Head of caudate nucleus (tissue), 42 donors: ENCODE results near the gene FGF1.

ENCODE experiments used
- DNase-seq, 42 donors: peaks; one replicate each; pipeline versions ENCODE4 v3.0.0 to v3.0.0-alpha.2; 2020 to 2021; ENCODE audit warnings: mixed read lengths in 7 of 42
- intact Hi-C: fragments of 100-400 bp; cut with DNase I; formaldehyde crosslinking; loops from one replicate; pipeline ENCODE4 v1.15.0; 2022

Gene FGF1

GRCh38 chr5:142568283-142568995 is 117.5 kb downstream of the FGF1 start:
- intact Hi-C loops: no loop called here
- DNase-seq: no peak

- intact Hi-C loops: no loop called here
- no peak for DNase-seq
Observed at GRCh38 chr5:142561486-142562097, 124.3 kb downstream of the FGF1 start.

DNA sequence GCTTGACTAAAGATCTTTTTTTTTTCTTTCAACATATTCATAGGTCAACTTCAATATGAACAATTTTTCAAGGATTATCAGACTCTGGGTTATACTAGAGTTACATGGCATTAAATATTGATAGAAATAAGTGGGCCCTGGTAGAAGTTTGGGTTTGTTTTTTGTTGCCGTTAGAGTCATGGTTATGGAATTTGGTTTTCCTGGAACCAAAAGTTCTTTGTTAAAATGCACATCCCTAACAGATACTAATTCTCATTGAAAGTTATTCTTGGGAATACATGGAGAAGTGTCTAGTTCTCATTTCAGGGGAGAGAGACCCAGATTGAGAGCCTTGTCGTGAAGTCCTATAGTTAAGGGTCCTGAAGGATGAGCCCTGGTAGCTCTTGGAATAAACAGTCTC is 124.9 kb downstream of the FGF1 start:
- DNase-seq: no peak
- intact Hi-C loops: no loop called here

- DNase-seq: no peak
- intact Hi-C loops: no loop called here
Observed at GRCh38 chr5:142552107-142552506, 133.8 kb downstream of the FGF1 start.

GRCh38 chr5:142551338-142552067 is 134.4 kb downstream of the FGF1 start:
- intact Hi-C loops: no loop called here
- peak in 15 of 42 donors; percentile 1 to 43 (median 10) for DNase-seq

DNA sequence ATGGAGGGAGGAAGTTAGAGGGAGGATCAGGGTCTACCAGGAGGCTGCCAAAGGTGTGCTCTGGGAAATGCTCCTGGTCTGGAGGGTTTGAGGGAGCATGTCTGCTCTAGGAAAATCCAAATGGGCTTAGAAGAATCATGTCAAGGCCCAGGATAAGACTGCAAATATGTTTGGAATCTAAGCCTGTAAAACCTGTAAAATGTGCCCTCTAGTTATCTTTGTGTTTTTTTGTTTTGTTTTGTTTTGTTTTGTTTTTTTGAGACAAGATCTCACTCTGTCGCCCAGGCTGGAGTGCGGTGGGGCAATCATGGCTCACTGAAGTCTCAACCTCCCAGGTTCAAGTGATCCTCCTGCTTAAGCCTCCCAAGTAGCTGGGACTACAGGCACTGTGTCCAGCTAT is 135.4 kb downstream of the FGF1 start:
- intact Hi-C loops: no loop called here
- no peak for DNase-seq

DNA sequence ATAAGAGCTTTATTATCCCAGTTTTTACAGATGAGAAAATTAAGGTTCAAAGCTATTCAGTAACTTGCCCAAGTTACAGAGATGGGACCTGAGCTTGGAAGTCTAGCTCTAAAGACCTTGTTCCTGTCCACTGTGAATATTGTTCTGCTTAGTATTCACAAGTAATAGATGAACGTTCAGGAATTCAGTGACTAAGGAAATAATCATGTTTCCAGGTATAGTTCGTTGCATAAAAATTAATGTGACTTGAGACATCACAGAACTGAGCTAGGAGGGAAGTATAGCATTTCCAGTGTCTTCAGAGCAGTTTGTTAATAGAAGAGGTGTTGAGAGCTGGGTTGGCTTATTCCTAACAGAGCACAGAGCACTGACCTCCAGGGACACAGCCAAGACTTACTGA is 136.1 kb downstream of the FGF1 start:
- no peak for DNase-seq
- intact Hi-C loops: no loop called here

DNA sequence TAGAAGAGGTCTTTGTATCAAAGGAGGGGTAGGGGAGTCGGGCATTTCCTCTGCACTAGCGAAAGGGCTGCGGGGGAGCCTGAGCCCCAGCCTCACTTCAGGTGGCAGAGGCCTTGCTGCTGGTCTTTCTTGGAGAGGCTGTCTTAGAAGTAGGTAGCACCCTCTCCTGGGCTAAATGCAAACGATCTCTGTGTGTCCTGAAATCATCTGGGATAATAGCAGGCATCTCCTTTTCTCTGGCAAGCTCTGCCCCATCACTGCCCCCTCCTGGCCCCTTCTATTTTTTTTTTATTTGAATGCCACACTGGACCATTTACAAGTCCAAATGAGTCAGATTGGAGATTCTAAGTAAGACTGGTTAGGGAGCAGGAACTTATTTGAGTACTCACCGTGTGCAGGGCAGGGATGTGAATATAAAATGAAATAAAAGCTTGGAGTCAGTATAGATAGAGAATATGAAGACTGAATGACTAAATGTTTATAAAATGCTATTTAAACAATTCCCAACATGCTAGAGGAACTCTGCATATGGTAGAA is 137.1 kb downstream of the FGF1 start:
- peak in 38 of 42 donors; percentile 15 to 74 (median 42) for DNase-seq

DNA sequence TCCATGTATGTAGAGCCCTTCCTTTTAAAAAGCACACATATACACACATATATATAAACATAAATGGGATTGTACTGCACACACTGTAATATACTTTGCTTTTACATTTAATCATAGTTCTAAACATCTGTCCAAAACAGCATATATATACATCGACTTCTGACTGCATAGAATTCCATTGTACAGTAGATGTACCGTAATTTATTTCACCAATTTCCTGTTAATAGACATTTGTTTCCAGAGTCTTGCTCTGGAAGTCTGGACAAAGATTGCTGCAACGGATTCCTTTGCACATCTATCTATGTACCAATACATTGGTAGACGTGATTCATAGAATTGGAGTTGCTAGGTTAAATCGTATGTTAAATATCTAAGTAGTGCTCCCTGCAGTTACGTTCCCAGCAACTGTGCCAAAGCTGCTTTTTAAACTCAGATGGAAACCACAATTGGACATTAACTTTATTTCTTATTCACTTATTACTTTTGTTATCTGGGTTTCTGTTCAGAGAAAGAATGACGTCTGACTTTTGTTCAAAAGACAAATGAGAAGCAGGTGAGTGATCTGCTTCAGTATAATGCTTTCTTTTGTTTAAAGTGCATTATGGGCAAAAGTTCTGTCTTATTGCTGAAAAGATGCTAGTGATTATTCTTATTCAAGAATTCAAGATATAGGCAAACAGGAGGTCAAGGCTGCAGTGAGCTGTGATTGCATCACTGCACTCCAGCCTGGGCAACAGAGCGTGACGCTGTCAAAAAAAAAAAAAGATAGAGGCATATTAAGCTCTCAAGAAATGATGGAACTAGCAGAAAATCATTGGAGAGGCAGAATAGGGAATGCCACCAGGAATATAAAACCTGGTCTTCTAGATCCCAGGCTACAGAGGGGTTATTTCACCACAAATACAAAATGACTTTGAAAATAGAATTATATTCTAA is 138.2 kb downstream of the FGF1 start:
- intact Hi-C loops: no loop called here
- no peak for DNase-seq

More for the DNA sequence above, 137.1 kb downstream of the FGF1 start:
- intact Hi-C loops: no loop called here

DNA sequence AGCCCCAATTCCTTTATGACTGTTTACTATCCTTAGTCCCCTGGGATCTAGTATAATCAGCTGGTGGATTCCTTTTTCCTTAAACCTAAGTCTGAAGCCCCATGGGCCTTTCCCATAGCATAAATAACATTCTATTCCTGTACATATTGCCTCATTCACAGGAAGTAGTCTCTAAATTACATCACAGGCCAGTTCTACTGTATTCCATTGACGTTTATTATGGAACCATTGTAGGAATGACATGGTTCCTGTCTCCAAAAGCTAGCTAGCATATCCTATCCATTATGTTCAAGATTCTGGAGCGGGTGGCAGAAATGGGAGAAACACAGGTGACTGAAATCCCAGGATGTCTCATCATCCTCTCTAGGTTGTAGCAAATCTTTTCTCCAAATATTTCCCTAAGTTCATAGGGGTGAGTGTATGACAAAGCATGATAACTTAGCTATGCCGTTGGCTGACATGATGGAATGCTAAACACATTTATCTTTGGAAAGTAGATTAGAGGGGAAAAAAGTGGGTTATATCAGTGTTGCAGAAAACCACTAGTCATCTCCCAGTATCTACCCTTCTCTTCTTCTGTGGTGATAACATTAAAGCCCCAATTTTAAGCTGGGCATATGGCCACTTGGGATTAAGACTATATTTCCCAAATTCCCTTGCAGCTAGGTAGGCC is 140.1 kb downstream of the FGF1 start:
- intact Hi-C loops: no loop called here
- DNase-seq: no peak

- DNase-seq: no peak
- intact Hi-C loops: no loop called here
Observed at GRCh38 chr5:142544946-142545649, 140.8 kb downstream of the FGF1 start.

DNA sequence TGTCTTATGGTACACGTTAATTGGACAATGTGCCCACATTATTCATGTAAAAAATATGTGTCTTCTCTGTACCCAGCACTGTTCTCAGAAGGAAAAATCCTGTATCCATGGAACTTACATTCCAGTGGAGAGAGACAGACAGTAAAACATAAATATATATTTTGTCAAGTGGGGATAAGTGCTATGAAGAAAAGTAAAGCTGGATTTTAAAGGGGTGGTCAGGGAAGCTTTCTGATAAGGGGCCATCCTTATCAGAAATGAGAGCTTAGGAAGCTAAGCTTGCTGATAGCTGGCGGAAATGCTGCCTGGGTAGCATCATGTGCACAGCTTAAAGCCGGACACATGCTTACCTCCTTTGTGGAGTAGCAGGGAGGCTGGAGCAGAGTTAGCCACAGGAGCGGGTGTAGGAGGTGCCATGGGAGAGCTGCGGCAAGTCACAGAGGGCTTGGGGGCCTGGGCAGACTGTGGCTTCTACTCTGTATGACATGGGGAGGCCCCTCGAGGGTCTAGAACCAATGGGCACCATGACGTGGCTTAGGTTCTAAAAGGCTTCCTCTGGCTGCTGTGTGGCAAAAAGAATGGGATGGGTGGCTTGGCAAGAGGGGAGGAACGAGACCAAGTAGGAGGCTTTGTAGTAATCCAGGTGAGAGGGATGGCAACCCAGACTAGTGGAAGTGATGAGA is 141.7 kb downstream of the FGF1 start:
- no peak for DNase-seq
- intact Hi-C loops: no loop called here

- no peak for DNase-seq
- intact Hi-C loops: no loop called here
Observed at GRCh38 chr5:142542906-142543305, 143.0 kb downstream of the FGF1 start.
